ENCODE measurements around the gene TEAD1. TPM values are rescaled to one million over a fixed set of nuclear protein-coding genes. Genes with fewer than 3 reads are reported as not detected.

Gene TEAD1
- polyA plus RNA-seq, 10 donors = 78.8 to 120 (median 100) TPM

DNA sequence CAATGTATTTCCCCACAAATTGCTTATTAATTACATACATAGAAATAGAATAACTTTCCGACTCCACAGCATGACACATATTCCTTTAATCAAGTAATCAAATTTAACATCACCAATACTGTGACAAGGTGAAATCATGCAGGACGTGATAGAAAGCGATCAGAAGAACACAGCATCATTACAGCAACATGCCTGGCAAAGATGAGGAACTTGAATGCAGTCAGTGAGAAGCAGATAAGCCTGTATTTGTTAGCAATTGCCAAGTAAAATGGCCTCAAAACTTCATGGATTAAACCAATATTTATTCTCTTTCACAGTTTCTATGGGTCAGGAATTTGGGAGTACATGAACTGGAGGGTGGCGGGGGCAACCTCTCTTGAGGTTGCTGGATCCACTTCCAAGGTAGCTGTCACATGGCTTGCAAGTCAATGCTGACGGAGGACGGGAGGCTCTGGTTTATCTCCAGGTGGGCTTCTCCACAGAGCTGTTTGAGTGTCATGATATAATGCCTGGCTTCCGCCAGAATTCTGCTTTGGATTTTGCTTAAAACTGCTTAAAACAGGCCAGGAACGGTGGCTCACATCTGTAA, 12.0 kb upstream of the TEAD1 start:
- DNase-seq = no peak

DNA sequence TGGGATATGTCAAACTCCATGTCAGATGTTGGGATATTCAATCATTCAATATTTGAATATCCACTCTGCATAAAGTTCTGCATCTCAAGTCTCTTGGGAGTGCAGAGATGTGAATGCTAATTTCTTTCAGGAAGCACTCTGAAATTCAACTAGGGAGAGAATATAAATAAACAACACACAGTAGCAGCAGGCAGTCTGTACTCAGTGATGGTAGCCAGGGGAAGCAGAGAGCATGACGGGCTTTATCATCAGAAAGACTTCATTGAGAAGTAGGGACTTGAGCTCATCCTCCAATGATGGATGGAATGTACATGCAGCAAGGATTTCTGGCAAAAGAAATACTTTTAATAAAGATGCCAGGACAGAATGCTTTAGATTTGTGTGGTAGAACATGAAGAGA, 9.8 kb upstream of the TEAD1 start:
- no peak for DNase-seq

- DNase-seq = peak in 1 of 3 donors; percentile 43
These were observed 7.3 kb upstream of the TEAD1 start for GRCh38 chr11:12666915-12667314.

DNA sequence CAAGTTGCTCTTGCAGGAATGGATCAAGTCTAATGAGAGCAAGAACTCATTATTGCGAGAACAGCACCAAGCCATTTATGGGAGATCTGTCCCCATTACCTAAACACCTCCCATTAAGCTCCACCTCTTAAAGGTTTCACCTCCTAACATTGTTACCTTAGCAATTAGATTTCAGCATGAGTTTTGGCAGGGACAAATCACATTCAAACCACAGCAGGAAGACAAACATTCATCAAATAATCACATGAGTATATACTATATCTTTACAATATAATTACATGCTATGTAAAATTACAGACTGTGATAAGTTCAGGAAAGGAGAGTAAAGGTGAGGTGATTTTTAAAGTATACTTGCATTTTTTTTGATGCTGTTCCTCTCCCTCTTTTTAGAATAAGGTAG, 6.6 kb upstream of the TEAD1 start:
- DNase-seq = no peak

DNA sequence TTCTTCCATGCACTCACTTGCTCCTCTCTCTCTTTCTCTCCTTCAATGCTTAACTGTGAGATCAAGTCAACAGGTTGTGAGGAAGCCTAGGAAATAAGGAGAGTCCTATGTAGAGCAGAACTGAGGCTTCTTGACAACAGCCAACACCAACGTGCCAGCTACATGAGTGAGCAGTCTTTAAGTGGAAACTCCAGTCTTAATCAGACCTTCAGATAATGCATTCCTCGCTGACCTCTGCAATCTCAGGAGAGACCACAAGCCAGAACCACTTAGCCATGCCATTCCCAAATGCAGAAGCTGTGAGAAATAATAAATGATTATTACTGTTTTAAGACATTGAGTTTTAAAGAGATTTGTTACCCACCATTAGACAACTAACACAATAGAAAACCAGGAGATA, 6.1 kb upstream of the TEAD1 start:
- DNase-seq = no peak

DNA sequence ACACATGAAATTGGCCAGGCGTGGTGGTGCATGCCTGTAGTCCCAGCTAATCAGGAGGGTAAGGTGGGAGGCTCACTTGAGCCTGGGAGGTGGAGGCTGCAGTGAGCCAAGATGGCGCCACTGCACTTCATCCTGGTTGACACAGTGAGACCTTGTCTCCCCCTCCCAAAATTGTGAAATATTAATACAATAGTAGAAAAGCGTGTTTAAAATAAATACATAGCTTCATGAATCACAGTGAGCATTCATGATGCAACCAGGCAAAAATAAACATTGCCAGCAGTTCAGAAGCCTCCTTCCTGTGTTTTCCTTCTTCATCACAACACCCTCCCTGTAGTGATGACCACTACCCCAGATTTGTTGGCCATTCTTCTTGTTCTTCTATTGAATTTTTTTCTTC, 4.3 kb upstream of the TEAD1 start:
- no peak for DNase-seq

DNA sequence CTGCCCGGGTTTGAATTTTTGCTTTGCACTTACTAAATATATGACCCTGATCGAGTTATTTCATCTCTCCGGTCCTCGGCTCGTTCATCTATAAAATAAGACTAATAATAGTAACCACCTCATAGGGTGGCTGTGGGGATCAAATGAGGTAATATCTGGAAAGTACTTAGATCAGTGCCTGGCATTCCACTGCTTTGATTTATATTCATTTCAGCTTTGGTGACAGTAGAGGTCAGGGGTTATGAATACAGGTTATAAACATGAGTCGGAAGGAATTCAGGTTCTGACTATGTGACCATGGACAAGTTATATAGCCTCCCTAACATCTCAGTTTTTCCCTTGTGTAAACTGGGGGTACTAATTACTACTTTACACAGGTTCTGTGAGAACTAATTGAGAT, 2.9 kb upstream of the TEAD1 start:
- no peak for DNase-seq

- no peak for DNase-seq
These were observed 659 bp upstream of the TEAD1 start for GRCh38 chr11:12673601-12673923.

GRCh38 chr11:12674571-12674935, 332 bp downstream of the TEAD1 start:
- no peak for DNase-seq

DNA sequence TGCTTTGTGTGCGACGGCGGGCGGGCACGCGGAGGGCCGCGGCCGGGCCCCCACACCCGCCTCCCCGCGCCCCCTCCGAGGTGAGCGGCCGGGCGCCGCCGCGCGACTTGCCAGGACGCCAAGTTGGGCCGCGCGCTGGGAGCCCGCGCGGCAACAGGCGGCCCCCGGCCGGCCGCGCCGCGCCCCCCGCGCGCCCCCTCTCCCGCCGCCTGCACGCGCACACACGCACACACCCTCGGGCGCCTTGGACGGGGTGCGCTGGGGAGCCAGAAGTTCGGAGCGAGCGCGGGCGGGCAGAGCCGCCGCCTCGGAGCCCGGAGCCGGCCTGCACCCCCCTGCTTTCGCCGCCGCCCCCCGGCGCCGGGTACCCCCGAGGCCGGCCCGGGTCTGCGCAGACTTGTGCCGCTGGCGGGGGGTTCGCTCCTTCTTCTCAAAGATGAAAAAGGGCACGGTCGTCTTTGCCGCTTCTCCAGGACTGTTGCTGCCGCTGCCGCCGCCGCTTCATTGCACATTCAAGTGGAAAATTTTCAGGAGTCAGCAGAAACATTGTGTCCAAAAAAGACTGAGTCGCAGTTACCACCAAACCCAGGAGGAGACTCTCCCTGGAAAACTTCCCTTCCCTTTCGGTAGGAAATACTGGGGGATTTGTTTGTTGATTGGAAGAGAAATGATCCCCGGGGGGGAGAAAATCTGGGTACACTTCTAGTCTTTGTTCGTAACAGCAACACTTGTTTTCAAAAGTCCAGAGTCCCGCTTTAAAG, 895 bp downstream of the TEAD1 start:
- DNase-seq = peak in 2 of 3 donors; percentile 43 to 81

GRCh38 chr11:12675951-12676711, 1.9 kb downstream of the TEAD1 start:
- DNase-seq = peak in 2 of 3 donors; percentile 55 to 76

- DNase-seq = no peak
These were observed 2.9 kb downstream of the TEAD1 start for GRCh38 chr11:12677131-12677530.

DNA sequence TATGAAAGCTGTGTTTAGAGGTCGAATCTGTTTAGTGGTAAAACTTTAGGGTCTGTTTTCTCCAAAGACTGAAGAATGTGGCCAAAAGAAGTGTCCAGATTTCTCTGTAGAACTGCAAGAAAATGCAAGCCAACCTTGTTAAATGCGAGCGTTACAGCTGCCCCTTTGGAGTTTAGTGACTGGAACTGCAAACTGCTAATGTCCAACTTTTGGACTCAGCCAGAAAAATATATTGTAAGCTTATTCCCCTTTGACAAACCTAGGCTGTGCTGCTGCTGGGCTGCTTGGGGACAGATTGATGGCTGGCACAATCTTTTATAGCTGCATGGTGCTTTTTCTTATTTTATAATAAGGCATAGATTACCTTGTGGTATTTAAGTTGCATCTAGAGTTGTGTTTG, 3.9 kb downstream of the TEAD1 start:
- DNase-seq = no peak

- no peak for DNase-seq
These were observed 4.8 kb downstream of the TEAD1 start for GRCh38 chr11:12678991-12679390.

- DNase-seq = no peak
These were observed 5.2 kb downstream of the TEAD1 start for GRCh38 chr11:12679471-12679870.

- DNase-seq = peak; percentile 45 to 74 (median 73)
These were observed 6.2 kb downstream of the TEAD1 start for GRCh38 chr11:12680246-12680939.

DNA sequence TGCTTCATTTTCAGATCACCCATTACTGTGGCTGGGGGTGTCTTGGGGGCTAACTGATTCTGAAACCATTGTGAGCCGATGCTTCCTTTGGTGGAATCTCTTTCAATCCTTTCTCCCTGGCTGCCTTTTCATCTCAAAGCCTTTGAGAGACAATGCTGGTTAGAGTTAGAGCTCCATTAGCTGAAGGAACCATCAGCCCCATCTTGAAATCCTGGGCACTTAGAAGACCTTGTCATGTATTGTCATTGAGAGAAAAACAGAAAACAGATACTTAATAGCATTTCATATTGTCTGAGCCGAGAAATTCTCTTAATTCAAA, 6.7 kb downstream of the TEAD1 start:
- DNase-seq = no peak

GRCh38 chr11:12681466-12681865, 7.2 kb downstream of the TEAD1 start:
- no peak for DNase-seq

GRCh38 chr11:12682288-12682687, 8.1 kb downstream of the TEAD1 start:
- no peak for DNase-seq

GRCh38 chr11:12682737-12683500, 8.7 kb downstream of the TEAD1 start:
- DNase-seq = no peak

DNA sequence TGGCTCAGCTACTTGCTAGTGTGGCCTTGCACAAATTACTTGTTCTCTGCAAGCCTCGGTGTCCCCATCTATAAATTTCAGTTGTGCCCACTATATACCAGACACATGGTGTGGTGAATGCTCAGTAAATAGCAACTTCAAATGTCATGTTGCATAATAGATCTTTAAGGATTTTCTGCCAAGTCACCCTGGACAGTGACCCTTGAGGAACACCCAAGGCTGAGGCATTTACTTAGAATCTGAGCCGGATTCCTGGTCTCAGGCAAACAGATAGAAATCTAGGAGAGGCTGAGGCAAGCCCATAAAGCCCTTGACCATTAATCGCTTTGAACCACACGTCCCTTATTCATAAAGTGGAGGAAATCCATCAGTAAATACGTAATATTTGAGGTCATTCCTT, 9.7 kb downstream of the TEAD1 start:
- no peak for DNase-seq

DNA sequence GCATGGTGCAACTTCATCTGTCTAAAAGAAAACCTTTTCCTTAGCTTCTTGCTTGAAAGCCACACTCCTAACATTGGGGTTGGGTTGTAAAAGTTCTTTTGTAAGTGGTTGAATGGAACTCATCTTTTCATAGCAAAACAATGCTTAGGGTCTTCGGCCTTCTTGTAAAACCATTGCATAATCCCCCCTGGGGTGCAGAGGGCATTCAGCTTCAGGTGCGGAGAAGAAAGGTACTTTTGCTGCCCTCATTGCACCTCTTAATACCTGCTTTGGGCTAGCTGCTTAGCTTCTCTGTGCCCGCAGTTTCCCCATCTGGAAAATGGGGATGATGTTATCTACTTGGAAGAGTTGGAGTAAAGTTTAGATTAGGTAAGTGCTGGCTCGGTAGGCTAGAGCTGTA, 10.1 kb downstream of the TEAD1 start:
- no peak for DNase-seq
